ENCODE data around the gene SELPLG.
A peak's percentile ranks its signal among the peaks of the same experiment; 100 is the strongest.
"Not testable (repeated sequence)": the region's sequence is repeated elsewhere in the genome, so short reads cannot be mapped to it uniquely, and the experiment has no call there.

Gene SELPLG, protein sequence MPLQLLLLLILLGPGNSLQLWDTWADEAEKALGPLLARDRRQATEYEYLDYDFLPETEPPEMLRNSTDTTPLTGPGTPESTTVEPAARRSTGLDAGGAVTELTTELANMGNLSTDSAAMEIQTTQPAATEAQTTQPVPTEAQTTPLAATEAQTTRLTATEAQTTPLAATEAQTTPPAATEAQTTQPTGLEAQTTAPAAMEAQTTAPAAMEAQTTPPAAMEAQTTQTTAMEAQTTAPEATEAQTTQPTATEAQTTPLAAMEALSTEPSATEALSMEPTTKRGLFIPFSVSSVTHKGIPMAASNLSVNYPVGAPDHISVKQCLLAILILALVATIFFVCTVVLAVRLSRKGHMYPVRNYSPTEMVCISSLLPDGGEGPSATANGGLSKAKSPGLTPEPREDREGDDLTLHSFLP

DNA sequence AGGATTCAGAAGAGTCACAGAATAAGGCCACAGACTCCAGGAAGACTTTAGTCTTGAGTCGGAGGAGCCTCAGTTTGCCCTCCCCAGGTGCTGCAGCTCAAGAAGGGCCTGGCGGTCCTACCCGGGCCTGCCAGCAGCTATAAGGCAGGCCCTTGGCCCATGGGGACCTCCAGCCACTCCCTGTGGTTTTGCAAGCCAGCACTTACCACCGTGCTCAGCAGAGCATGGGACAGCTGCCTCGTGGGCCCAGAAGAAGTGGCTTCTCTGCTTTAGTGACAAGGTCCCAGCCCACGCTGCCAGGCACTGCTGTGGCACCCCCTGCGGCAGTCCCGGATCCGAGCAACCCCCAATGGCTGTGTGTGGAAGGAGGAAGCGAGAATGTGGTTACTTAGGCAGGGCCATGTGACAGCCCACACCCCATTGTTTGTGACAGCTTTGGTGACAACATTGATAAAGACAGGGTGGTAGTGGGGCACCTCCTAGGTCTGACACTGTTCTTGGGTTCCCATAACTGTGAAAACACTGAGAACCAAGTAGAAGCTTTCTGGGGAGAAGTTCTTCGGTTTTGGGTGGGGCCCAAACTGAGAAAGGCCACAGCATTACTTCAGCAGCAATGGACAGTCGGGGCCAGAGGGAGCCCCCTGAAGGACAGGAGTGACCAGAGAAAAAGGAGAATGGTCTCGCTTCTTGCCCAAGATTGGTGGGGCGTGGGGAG is at the start of gene SELPLG:
Gene SELPLG, minus strand, starts transcription at position 361 of the 715 bp plus-strand sequence. CDS start 9,587 bp downstream, outside the sequence.
- peak; percentile 75 to 86 for DNase-seq (ENCODE audit: low read depth in 2 of 2)

DNA sequence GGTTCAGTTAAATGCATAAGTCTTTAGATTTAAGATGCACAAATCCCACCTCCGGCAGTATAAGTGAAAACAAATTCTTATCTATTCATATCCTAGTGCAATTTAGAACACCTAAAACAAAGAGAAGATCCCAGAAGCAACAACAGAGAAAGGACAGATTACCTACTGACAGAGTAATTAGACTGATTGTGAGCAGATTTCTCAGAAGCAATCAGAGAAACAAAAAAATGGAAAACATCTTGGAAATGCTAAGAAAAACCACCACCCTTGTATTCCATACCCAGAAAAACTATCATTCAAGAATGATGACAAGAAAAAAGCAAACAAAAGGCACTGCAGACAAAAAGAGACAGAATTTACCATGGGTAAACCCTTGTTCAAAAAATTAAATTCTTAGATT is 47.6 kb upstream of the SELPLG start:
- DNase-seq (ENCODE audit: low read depth in 2 of 2), result no peak

DNA sequence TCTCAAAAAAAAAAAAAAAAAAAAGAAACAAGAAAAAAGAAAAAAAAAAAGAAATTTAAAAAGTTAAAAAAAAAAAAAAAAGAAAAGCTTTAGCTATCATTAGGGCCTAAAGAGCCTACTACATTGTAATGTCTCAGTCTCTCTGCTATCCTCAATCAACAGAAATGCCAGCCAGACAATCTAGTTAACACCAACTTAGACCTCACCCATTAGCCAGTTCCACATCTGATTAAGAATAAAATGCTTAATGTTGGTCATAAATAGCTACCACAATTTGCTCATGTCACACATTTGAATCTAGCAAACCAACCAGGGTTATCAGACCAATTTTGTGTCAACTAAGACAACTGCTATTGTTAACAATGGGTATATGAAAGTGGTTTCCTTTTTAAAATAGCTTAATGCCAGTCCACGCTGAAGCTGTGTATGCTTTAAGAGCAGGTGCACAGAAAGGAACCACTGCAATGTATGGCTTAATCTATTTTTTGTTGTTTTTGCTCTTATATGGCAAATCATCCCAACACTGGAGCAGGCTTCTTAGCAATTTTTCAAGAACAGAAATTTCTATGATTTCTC is 45.5 kb upstream of the SELPLG start:
- DNase-seq (ENCODE audit: low read depth in 2 of 2), result no peak

DNA sequence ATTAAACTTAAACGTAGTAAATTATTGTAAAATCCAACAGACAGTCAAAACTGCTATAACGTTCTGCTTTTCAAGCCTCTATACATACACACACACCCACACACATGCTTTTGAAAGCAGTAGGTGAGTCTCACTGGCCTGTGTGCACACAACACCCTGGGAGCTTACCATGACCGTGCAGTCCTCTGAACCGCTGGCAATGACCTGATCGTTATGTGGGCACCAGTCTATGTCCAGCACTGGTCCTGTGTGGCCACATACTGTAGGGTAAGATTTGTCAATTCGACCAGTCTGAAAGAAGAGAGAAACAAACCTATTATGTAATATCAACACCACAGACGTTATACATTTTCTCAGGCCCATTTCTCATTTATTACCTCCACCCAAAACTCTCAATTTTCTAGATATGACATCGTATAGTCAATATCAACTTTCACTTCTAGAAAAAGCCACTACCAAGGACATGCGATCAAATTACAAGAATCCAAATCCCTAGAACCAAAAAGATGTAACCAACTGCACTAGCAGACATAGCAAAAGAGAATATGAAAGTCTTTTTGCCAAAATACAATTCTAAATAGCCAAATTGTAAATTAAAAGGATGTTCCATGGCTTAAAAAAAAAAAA is 44.5 kb upstream of the SELPLG start:
- no peak for DNase-seq (ENCODE audit: low read depth in 2 of 2)

DNA sequence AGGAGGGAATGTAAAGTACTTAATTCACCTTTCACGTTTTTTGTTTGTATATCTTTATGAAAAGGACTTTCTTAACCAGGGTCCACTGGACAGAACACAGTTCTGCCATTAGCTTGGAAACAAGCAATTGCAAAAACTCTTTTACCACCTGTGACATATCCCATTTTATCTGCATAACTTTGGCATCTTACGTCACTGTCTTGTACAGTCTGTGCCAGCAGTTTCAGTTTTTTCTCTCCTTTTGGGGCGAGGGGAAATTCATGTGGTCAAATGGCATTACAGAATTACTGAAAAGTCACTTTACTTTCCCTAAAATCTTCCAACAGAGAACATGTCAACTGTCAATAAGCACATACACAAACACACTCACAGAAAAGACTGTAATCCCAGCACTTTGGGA is 43.7 kb upstream of the SELPLG start:
- DNase-seq (ENCODE audit: low read depth in 2 of 2), result no peak

DNA sequence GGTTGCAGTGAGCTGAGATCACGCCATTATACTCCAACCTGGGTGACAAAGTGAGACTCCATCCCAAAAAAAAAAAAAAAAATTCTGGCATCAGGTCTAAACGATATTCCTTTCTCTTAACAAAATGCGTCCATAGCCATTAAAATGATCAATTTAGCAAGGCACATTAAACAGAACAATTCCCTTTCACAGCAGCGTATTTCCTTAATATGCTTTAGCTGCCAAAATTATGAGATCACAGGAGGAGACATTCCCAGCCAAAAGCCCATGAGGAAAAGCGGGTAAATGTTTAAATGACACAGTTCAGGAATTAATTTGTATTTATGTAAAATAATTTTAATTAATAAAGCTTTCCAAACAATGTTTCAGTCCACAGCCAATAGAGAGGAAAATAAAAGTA is 43.0 kb upstream of the SELPLG start:
- no peak for DNase-seq (ENCODE audit: low read depth in 2 of 2)

DNA sequence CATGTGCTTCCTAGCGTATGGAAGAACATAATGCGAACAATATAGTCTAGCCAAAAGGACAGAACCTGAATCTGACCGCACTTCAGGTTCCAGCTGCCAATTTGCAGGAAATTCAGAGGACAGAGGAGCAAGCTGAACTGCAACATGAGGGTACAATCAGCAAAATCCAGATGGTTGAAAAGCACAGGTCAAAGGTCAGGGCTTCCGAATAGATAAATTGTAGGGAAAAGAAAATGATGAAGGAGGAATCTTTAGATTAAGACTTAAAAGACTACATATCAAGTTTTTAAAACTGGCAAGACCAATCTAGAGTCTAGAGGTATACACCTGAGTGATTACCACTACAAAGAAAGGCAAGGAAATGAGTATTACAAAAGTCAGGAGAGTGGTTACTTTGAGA is 42.1 kb upstream of the SELPLG start:
- DNase-seq (ENCODE audit: low read depth in 2 of 2), result no peak

DNA sequence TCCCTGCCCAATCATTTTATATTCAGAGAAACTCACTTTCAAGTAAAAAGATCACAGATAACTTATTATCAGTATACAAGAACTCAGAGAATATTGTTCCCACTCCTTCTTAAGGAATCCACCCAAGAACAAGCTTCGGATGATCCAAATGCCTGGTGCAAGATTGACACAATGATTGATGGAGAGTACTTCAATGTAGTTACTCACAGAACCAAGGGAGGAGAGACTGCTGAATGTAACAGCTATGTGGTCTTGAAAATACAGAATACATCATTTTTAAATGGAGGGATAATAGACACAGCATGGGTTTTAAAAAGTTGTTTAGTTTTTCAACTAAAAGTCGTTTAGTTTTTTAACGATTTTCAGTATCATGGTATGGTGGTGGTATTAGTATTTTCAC is 38.4 kb upstream of the SELPLG start:
- no peak for DNase-seq (ENCODE audit: low read depth in 2 of 2)

DNA sequence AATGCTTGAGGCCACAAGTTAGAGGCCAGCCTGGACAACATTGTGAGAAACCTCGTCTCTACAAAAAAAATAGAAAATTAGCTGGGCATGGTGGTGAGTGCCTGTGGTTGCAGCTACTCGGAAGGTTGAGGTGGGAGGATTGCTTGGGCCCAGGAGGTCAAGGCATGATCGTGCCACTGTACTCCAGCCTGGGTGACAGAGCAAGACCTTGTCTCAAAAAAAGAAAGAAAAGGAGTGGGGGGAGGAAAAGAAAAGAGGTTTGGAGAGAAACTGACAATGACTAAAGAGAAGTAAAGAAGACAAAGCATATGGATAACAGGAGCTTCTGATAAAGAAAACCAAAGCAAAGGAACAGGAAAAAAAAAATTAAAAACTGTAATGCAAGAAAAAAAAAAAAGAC is 37.4 kb upstream of the SELPLG start:
- no peak for DNase-seq (ENCODE audit: low read depth in 2 of 2)

DNA sequence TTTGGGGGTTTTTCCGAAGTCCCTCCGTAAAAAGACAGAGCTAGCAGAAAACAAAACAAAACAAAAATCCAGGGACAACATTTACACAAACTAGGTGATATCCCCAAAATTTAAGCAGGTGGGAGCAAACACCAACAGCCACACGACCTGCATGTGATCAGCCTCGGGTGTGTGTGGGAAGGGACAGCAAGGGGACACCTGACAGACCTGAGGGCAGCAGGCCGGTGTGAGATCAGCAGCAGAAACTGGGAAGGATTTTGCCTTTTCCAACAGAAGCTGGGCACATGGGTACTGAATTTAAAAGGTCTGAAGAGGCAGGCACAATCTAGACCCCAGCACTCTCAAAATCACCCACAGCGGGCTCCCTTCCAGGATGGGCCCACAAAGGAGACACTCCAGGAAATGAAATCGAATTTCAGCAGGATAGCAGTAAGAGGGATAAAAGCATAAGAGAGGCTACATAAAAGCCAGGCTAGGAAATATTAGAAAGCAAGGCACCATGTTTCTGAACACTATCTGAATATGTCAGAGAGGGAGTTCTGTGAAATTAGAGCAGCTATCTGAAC is 36.5 kb upstream of the SELPLG start:
- no peak for DNase-seq (ENCODE audit: low read depth in 2 of 2)

DNA sequence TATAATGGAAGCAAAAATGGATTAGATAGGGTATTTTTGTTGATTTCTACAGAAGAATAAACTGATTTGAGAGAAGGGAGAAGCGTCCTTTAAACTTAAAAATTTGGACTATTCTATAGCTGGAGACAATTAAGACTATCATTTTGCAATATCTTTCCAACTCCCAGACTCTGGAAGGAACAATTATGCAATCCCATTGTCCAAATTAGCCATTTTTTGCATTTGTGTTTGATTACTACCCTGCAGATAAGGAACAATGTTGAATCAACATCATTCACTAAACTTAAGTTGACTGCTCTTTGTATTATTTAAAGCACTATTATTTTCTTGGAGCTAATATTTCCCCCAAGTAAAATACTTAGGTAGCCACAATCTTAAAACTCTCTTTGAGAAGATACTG is 34.8 kb upstream of the SELPLG start:
- no peak for DNase-seq (ENCODE audit: low read depth in 2 of 2)

DNA sequence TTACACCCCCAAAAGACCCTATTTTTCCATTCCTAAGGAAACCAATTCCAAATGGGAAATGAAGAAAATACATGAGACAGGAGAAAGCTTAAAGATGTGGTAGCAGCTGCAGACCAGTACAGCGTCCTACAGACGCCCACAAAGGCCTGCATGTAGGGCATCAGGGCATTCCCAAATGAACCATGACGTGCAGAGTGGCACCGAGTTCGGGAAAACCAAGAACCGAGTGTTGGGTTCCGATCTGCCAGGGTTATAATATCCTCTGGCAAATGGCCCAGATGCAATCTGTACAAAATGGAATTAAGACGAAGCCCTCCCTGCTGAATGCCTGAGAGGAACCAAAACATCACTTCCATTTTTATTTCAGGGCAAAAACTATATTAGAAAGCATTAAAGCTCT is 34.4 kb upstream of the SELPLG start:
- no peak for DNase-seq (ENCODE audit: low read depth in 2 of 2)

DNA sequence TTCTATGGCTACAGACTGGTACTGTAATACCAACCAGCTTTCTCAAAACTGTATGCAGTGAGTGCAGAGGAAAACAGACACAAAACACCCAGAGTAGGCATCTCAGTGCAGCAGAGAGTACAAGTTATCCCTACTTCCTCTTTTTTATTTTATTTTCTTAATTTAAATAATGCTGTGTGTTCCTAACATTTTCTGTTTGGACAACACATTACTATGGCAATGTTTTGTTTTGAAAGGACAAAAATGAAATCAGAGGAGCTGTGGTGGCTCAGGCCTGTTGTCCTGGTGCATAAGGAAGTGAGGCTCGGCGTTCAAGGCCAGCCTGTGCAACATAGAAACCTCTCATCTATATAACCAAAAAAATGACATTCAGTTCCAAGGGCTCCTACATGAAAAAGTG is 33.7 kb upstream of the SELPLG start:
- DNase-seq (ENCODE audit: low read depth in 2 of 2), result no peak

DNA sequence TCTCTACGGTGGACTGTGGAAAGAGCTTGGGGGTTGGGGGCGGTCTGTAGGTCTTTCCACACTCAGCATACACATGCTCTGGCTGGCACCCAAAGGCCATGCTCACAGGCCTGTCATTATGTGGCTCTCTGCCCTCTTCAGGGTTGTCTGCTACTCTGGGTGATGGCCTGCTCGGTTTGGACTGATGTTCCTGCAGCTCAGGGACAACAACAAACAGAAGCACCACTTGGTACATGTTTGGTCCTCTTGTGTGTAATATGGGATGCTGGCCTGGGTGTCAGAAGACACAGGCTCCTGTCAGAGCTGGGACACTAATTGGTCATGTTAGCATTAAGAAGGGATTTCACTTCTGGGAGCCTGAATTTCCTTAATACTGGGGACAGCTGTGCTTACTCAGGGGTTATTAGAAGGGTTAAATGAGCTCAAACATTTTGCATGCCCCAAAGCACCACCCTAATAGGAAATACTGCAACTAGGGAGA is 32.7 kb upstream of the SELPLG start:
- no peak for DNase-seq (ENCODE audit: low read depth in 2 of 2)

DNA sequence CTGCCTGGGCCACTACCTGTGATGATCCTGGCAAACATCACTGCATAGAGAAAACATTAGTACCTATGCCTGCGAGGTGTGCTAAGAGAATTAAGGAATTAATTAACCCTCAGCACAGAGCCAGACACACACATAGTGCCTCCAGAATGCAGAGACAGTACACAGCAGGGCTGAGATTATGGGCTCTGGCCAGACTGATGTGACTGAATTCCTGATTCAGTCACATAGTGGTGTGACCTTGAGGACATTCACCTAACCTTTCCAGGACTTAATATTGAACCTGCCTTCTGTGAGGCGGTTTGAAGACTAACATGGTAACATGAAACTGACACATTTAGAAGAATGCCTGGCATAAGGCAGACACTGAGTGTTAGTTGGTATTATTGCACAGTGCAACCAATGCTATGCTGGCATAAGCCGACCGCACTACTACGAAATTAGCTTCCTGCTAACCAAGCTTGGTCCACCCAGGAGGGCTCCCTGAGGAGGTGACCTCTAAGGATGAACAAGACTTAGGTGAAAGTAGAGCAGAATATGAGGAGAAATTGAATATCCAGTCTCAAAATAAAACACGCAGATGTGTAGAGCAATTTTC is 32.0 kb upstream of the SELPLG start:
- DNase-seq (ENCODE audit: low read depth in 2 of 2), result no peak

DNA sequence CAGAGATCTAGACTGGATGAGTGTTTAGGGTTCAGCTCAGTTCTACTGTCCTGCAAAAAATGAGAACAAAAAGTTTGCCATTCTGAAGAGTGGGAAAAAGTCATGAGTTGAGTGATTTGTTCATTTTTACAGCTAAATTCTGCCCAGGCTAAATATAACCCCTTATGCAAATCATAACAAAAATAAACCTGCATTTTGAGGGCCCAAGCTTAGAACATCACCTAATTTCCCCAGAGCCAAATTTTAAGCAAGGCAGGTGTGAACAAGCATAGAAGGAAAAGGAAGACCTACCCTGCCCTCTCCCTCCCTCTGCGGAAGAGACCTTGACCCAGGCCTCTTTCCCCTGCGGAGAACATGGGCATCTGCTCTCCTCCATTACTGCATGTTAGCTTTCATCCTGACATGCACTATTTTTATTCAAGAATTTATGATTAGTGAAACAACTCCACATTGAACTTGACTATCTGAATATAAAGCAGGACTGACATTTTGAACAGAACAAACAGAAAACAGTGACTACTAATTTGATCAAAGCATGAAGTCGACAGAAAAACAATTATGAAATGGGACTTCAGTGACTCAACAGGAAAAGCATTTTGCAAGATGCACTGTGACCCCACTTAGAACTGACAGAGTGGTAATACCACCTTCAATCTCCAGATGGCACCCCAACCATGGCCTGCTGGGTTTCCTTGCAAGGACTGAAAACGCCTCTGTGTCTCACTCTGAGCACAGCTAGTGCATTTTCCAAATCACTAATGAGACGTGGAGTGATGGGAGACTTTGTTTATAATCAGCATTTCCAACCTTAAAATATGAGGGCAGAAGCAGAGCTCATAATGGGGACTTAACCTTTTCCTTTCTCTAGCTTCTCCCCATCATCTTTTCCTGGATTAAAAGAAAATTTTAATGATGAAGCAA is 30.9 kb upstream of the SELPLG start:
- peak; percentile 67 to 69 for DNase-seq (ENCODE audit: low read depth in 2 of 2)

DNA sequence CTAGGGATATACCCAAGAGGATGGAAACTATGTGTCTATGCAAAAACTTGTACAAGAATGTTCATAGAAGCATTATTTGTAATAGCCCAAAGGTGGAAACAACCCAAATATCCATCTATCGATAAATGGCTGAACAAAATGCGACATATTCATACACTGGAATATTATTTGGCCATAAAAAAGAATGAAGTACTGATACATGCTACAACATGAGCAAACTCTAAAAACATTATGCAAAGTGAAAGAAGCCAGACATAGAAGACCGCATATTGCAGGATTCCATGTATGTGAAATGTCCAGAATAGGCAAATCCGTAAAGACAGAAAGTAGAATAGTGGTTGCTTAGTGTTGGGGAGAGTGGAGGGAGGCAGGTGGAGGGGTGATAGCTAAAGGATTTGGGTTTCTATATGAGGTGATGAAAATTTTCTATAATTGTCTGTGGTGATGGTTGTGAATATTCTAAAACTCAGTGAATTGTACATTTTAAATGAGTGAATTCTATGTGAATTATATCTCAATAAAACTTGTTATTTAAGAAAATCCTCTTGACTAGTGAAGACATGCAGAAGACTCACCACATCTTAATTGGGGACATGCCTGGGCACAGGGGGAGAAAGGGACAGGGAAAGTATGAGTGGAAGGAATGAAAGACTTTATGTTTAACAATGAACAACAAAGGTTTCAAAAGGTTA is 29.8 kb upstream of the SELPLG start:
- no peak for DNase-seq (ENCODE audit: low read depth in 2 of 2)

DNA sequence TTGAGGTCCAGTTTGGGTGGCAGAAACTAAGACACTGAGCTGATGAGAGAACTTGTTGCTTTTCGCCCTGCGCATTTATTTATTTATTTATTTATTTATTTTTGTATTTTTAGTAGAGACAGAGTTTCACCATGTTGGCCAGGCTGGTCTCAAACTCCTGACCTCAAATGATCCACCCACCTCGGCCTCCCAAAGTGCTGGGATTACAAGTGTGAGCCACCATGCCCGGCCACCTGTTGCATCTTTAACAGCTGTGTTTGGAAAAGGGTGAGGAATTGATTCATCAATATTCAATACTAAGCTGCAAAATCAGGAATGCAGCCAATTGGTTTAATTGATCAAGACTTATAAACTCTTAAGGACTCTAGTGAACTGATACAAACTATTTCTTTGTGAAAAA is 24.4 kb upstream of the SELPLG start:
- not testable (repeated sequence) for DNase-seq (ENCODE audit: low read depth in 2 of 2)

DNA sequence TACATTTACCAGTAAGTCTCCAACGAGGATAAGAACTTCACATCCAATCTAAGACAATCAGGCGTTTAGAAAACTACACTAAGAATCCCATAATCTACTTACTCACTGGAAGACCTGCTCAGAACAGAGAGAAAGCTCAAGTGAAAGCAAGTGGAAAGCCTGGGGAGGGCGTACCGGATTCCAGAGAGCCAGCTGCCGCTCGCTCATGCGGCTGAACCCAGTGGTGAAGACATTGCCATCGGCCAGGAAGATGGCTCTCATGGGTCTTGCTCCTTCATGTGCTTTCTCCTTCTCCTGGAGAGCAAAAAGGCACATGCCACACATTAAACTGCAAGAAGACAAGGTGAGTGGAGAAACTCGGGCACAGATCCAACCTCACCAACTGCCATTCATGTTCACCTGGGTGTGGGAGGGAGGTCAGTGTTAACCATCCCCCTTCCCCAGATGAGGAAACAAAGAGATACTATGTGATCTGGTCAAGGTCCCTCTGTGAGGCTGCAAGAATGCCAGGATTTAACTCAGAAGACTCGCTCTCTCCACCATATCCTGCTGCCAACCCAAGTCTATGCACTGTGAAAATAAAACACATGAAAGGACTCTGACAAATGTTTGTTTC is 23.5 kb upstream of the SELPLG start:
- no peak for DNase-seq (ENCODE audit: low read depth in 2 of 2)
